IMR-90 (cell line): ENCODE results near the gene SLC7A10. TPM values are rescaled to one million over a fixed set of nuclear protein-coding genes. Genes with fewer than 3 reads are reported as not detected.

ENCODE experiments used
- ATAC-seq: fragments of 200-7000 bp; cut with Tn5 transposase; 2 replicates; pipeline ENCODE4 v1.9.1; 2020; ENCODE audit warnings: low read depth, mild to moderate bottlenecking, moderate library complexity
- BruUV-seq: library from RNA; stranded (reverse); fragments of 400-500 nt; replicated peaks from 2 replicates; lab custom pipeline; 2021; lab: Mats Ljungman, UMichigan
- CTCF ChIA-PET: fragments of 300-600 bp; formaldehyde crosslinking; extraction: SDS; loops from one replicate; lab custom pipeline; 2021; ENCODE audit warnings: antibody characterized with exemption; lab: Yijun Ruan, JAX
- POLR2A ChIA-PET: fragments of 300-600 bp; sonication (Branson Sonifier 250); formaldehyde crosslinking; loops from one replicate; lab custom pipeline; 2022; ENCODE audit warnings: antibody characterized with exemption; ENCODE audit not compliant: unreplicated experiment; lab: Charles Lee
- DNase-seq: peaks from one replicate; pipeline ENCODE4 v3.0.0; 2013
- H2AFZ ChIP-seq: replicated peaks from 2 replicates; pipeline ENCODE3; 2013; ENCODE audit warnings: low read length, mild to moderate bottlenecking; ENCODE audit not compliant: poor library complexity
- H2AK5ac ChIP-seq: 2 replicates; pipeline ENCODE4 v1.6.1; 2013; ENCODE audit warnings: low read depth, low read length, inconsistent platforms
- H2AK9ac ChIP-seq: replicated peaks from 2 replicates; pipeline ENCODE3; 2013; ENCODE audit warnings: mild to moderate bottlenecking, low read depth, low read length, moderate library complexity; ENCODE audit not compliant: poor library complexity
- H2BK120ac ChIP-seq: 2 replicates; pipeline ENCODE4 v1.6.1; 2013; ENCODE audit warnings: low read depth, low read length, inconsistent platforms
- H2BK15ac ChIP-seq: 3 replicates; pipeline ENCODE4 v1.6.1; 2013; ENCODE audit warnings: low read depth, low read length, inconsistent platforms
- H2BK20ac ChIP-seq: 2 replicates; pipeline ENCODE4 v1.6.1; 2013; ENCODE audit warnings: low read depth, mild to moderate bottlenecking, inconsistent platforms, low read length, moderate library complexity
- H2BK5ac ChIP-seq: 2 replicates; pipeline ENCODE4 v1.6.1; 2013; ENCODE audit warnings: mild to moderate bottlenecking, low read depth, low read length, inconsistent platforms; ENCODE audit not compliant: poor library complexity, severe bottlenecking
- H3K14ac ChIP-seq: replicated peaks from 2 replicates; pipeline ENCODE4 v1.6.1; 2013; ENCODE audit warnings: low read depth, low read length, inconsistent platforms
- H3K18ac ChIP-seq: 2 replicates; pipeline ENCODE4 v1.6.1; 2013; ENCODE audit warnings: low read depth, low read length, control low read depth
- H3K23ac ChIP-seq: 2 replicates; pipeline ENCODE4 v1.6.1; 2013; ENCODE audit warnings: low read depth, low read length, inconsistent platforms
- H3K27ac ChIP-seq: 2 replicates; pipeline ENCODE4 v1.5.1; 2013; ENCODE audit warnings: mild to moderate bottlenecking, control low read depth, low read length; ENCODE audit not compliant: insufficient read depth
- H3K27me3 ChIP-seq: 2 replicates; pipeline ENCODE4 v1.6.1; 2013; ENCODE audit warnings: low read length; ENCODE audit not compliant: control insufficient read depth, insufficient read depth
- H3K36me3 ChIP-seq: 2 replicates; pipeline ENCODE4 v1.6.1; 2013; ENCODE audit warnings: low read length, mixed read lengths; ENCODE audit not compliant: control insufficient read depth, insufficient read depth
- H3K4ac ChIP-seq: 2 replicates; pipeline ENCODE4 v1.6.1; 2013; ENCODE audit warnings: low read depth, low read length, inconsistent platforms
- H3K4me1 ChIP-seq: 2 replicates; pipeline ENCODE4 v1.6.1; 2013; ENCODE audit warnings: low read length, mixed read lengths; ENCODE audit not compliant: control insufficient read depth, insufficient read depth
- H3K4me2 ChIP-seq: 2 replicates; pipeline ENCODE4 v1.6.1; 2013; ENCODE audit warnings: low read depth, mild to moderate bottlenecking, control low read depth, low read length, moderate library complexity
- H3K4me3 ChIP-seq: 2 replicates; pipeline ENCODE4 v1.5.1; 2013; ENCODE audit warnings: low read depth, mild to moderate bottlenecking, control low read depth, low read length, moderate library complexity; ENCODE audit not compliant: insufficient read depth
- H3K56ac ChIP-seq: 2 replicates; pipeline ENCODE4 v1.6.1; 2013; ENCODE audit warnings: low read length, inconsistent platforms; ENCODE audit not compliant: insufficient read depth; ENCODE audit errors: extremely low read depth
- H3K79me1 ChIP-seq, 2 experiments: 2 replicates each; pipeline ENCODE4 v1.6.1; 2013; ENCODE audit warnings: low read length in 2 of 2, inconsistent platforms in 1 of 2, low read depth in 1 of 2
- H3K9ac ChIP-seq: 2 replicates; pipeline ENCODE4 v1.6.1; 2013; ENCODE audit warnings: low read depth, low read length, control low read depth
- H3K9me1 ChIP-seq: 2 replicates; pipeline ENCODE4 v1.6.1; 2013; ENCODE audit warnings: low read length, inconsistent platforms; ENCODE audit not compliant: insufficient read depth
- H3K9me3 ChIP-seq: 2 replicates; pipeline ENCODE4 v1.6.1; 2013; ENCODE audit warnings: low read length; ENCODE audit not compliant: control insufficient read depth, insufficient read depth
- H4K20me1 ChIP-seq: 2 replicates; pipeline ENCODE4 v1.6.1; 2013; ENCODE audit warnings: low read length, inconsistent platforms; ENCODE audit not compliant: insufficient read depth
- H4K5ac ChIP-seq: 2 replicates; pipeline ENCODE4 v1.6.1; 2013; ENCODE audit warnings: mild to moderate bottlenecking, low read depth, low read length, control low read depth
- H4K8ac ChIP-seq, 2 experiments: 2 replicates each; pipeline ENCODE4 v1.6.1; 2013; ENCODE audit warnings: low read depth in 2 of 2, low read length in 2 of 2, control low read depth in 1 of 2, inconsistent platforms in 1 of 2
- H4K91ac ChIP-seq: 2 replicates; pipeline ENCODE4 v1.6.1; 2013; ENCODE audit warnings: low read depth, low read length, inconsistent platforms; ENCODE audit not compliant: insufficient read depth
- RFX5 ChIP-seq: IDR thresholded peaks from 2 replicates; pipeline ENCODE4 v1.8.0; 2012; ENCODE audit warnings: low read depth, mild to moderate bottlenecking, low read length, moderate library complexity
- WGBS, 2 experiments: methylation state at CpG; one replicate each; pipeline versions ENCODE4 v1.1.5 to v1.1.7; 2013; ENCODE audit warnings: missing lambda C conversion rate in 2 of 2; ENCODE audit not compliant: insufficient read length in 1 of 2; ENCODE audit errors: extremely low coverage in 2 of 2; 5-methylcytosine and 5-hydroxymethylcytosine counted together
- dilution Hi-C: fragments of 300-500 bp; cut with HindIII; formaldehyde crosslinking; loops from one replicate; pipeline ENCODE4 v1.14.3; 2018; ENCODE audit warnings: low sequenced_read_pairs; ENCODE audit not compliant: unreplicated experiment
- in situ Hi-C: fragments of 300-500 bp; cut with MboI; formaldehyde crosslinking; loops from 3 replicates; pipeline ENCODE4 v1.14.3; 2019; ENCODE audit warnings: low sequenced_read_pairs, inconsistent platforms, mixed read lengths
- intact Hi-C: fragments of 100-400 bp; cut with micrococcal nuclease; formaldehyde crosslinking; loops from 2 replicates; pipeline ENCODE4 v1.10.0; 2022
- polyA plus RNA-seq, 3 experiments: library from polyadenylated mRNA; depleted of rRNA; stranded (reverse); fragments of >200 nt; gene quantifications; 2 replicates each; pipeline ENCODE4 v1.2.3, GENCODE V29; 2012; ENCODE audit warnings: low replicate concordance in 1 of 3
- total RNA-seq: library from RNA; depleted of rRNA; stranded (reverse); fragments of >200 nt; gene quantifications from 2 replicates; pipeline ENCODE4 v1.2.3, GENCODE V29; 2012

The SLC7A10 gene
- total and polyA plus RNA-seq, 2 of the 4 experiments (the other 2 are of a cell fraction) = not detected

GRCh38 chr19:33201473-33201872, 24.2 kb downstream of the SLC7A10 start:
- Histone ChIP-seq H3K56ac (no peak overlapping the region), H2AK9ac (no peak overlapping the region), H3K4me3 (no peak overlapping the region), H3K23ac (no peak overlapping the region), H2BK120ac (no peak overlapping the region), H4K91ac (no peak overlapping the region), H2AFZ (no peak overlapping the region), H3K36me3 (peaks cover 18% of the 10 kb centered on the region), H3K9me1 (peaks cover 5% of the 10 kb centered on the region; the same call in 1 of the 2 replicates), H2BK5ac (no peak overlapping the region), H3K4ac (no peak overlapping the region), H3K27ac (no peak overlapping the region), H4K5ac (no peak overlapping the region), H3K14ac (no peak overlapping the region), H2AK5ac (no peak overlapping the region), H4K20me1 (peaks cover 4% of the 10 kb centered on the region; the same call in 1 of the 2 replicates), H3K4me1 (no peaks in the 10 kb centered on the region), H4K8ac (no peak overlapping the region), H2BK15ac (no peak overlapping the region), H3K27me3 (no peaks in the 10 kb centered on the region), H3K18ac (no peak overlapping the region), H3K9ac (no peak overlapping the region), H3K79me1 (peaks cover 0 to 8% of the 10 kb centered on the region in 2 experiments; a peak in 1 of 4 replicates), H2BK20ac (no peak overlapping the region), H3K4me2 (no peak overlapping the region), H3K9me3 (no peaks in the 10 kb centered on the region)
- no TSS peak for BruUV-seq
- DNase-seq = no peak
- in situ Hi-C loops = no loop called here
- 100% methylated on average over 2 of the region's 6 CpGs; no CpG with 5 or more reads in 1 of the 2 experiments for WGBS, 2 experiments
- dilution Hi-C loops = no loop called here
- CTCF ChIA-PET = no interaction called here
- POLR2A ChIA-PET = no interaction called here
- TF ChIP-seq RFX5 = no peak
- no peak for ATAC-seq
- intact Hi-C loops = no loop called here
